B cell (primary cell): ENCODE measurements around the gene ARHGDIA. TPM values are rescaled to one million over a fixed set of nuclear protein-coding genes. Genes with fewer than 3 reads are reported as not detected.
A peak's percentile ranks its signal among the peaks of the same experiment; 100 is the strongest.

ENCODE experiments used
- ATAC-seq: fragments of 200-7000 bp; cut with Tn5 transposase; one replicate; pipeline ENCODE4 v1.10.0; 2021; ENCODE audit warnings: low read depth, mild to moderate bottlenecking, moderate number of reproducible peaks, moderate library complexity
- CTCF ChIA-PET: fragments of 350-600 bp; sonication (Branson Sonifier 250); formaldehyde crosslinking; loops from one replicate; lab custom pipeline; 2021; ENCODE audit warnings: antibody characterized with exemption, inconsistent platforms; lab: Charles Lee
- POLR2A ChIA-PET: fragments of 350-600 bp; sonication (Branson Sonifier 250); formaldehyde crosslinking; loops from one replicate; lab custom pipeline; 2021; ENCODE audit warnings: antibody characterized with exemption; lab: Charles Lee
- DNase-seq: peaks from one replicate; pipeline ENCODE4 v3.0.0; 2013
- H2AFZ ChIP-seq: 2 replicates; pipeline ENCODE4 v1.6.1; 2012; ENCODE audit warnings: mild to moderate bottlenecking, low read depth, low read length; ENCODE audit not compliant: insufficient read depth, poor library complexity, severe bottlenecking
- H3K27ac ChIP-seq, 2 donors: 1 replicate in 1 of 2; 2 replicates in 1 of 2; pipeline ENCODE4 v1.5.1; 2012 to 2013; ENCODE audit warnings: low read length in 2 of 2, mild to moderate bottlenecking in 2 of 2, moderate library complexity in 1 of 2
- H3K27me3 ChIP-seq, 4 experiments: fragments of 200-600 bp in 1 of 4; sonication (generic) in 1 of 4; replicated peaks in 1 of 4; 1 replicate in 2 of 4; 2 replicates in 2 of 4; pipeline versions ENCODE4 v1.6.1 to v1.7.0; 2013 to 2016; ENCODE audit warnings: low read length in 3 of 4, mild to moderate bottlenecking in 2 of 4, mixed read lengths in 1 of 4, moderate library complexity in 1 of 4; ENCODE audit not compliant: insufficient read depth in 4 of 4, control insufficient read depth in 3 of 4; ENCODE audit errors: control extremely low read depth in 1 of 4
- H3K36me3 ChIP-seq, 2 experiments: replicated peaks in 1 of 2; 1 replicate in 1 of 2; 2 replicates in 1 of 2; pipeline versions ENCODE4 v1.6.1 to v1.7.1; 2013; ENCODE audit warnings: low read length in 1 of 2; ENCODE audit not compliant: insufficient read depth in 2 of 2, control insufficient read depth in 1 of 2; ENCODE audit errors: control extremely low read depth in 1 of 2, extremely low read depth in 1 of 2
- H3K4me1 ChIP-seq, 2 donors: fragments of 200-600 bp in 1 of 2; sonication (generic) in 1 of 2; 1 replicate in 1 of 2; 2 replicates in 1 of 2; pipeline versions ENCODE4 v1.5.1 to v1.6.1; 2013 to 2017; ENCODE audit warnings: low read length in 2 of 2; ENCODE audit not compliant: control insufficient read depth in 2 of 2, insufficient read depth in 2 of 2
- H3K4me2 ChIP-seq: replicated peaks from 2 replicates; pipeline ENCODE3; 2012; ENCODE audit warnings: mild to moderate bottlenecking, low read depth, low read length; ENCODE audit not compliant: poor library complexity, severe bottlenecking
- H3K4me3 ChIP-seq, 5 experiments: fragments of 200-600 bp in 1 of 5; sonication (generic) in 1 of 5; 1 replicate in 3 of 5; 2 replicates in 2 of 5; pipeline versions ENCODE4 v1.5.1 to v1.7.0; 2011 to 2016; ENCODE audit warnings: low read length in 4 of 5, mild to moderate bottlenecking in 4 of 5, low read depth in 2 of 5, control low read depth in 1 of 5, moderate library complexity in 1 of 5; ENCODE audit not compliant: insufficient read depth in 1 of 5; ENCODE audit errors: control extremely low read depth in 1 of 5, extremely low read depth in 1 of 5
- H3K79me2 ChIP-seq: fragments of 200-600 bp; sonication (generic); one replicate; pipeline ENCODE4 v1.6.0; 2016; ENCODE audit warnings: low read length; ENCODE audit not compliant: control insufficient read depth, insufficient read depth
- H3K9ac ChIP-seq: fragments of 200-600 bp; sonication (generic); 2 replicates; pipeline ENCODE4 v1.6.1; 2017; ENCODE audit warnings: mild to moderate bottlenecking, low read length, moderate library complexity
- H3K9me3 ChIP-seq, 3 donors: one replicate each; pipeline versions ENCODE4 v1.6.1 to v1.7.1; 2013; ENCODE audit warnings: low read length in 2 of 3; ENCODE audit not compliant: control insufficient read depth in 2 of 3, insufficient read depth in 1 of 3; ENCODE audit errors: control extremely low read depth in 1 of 3
- H4K20me1 ChIP-seq: 2 replicates; pipeline ENCODE4 v1.6.0; 2012; ENCODE audit warnings: mild to moderate bottlenecking, low read length; ENCODE audit not compliant: insufficient read depth, control insufficient read depth, poor library complexity, severe bottlenecking
- H3K27ac Mint-ChIP-seq: one replicate; pipeline ENCODE4 v1.8.0; 2021; ENCODE audit warnings: mixed read lengths
- H3K27me3 Mint-ChIP-seq: one replicate; pipeline ENCODE4 v1.8.0; 2021; ENCODE audit warnings: mixed read lengths
- H3K4me1 Mint-ChIP-seq: one replicate; pipeline ENCODE4 v1.8.0; 2021; ENCODE audit warnings: mixed read lengths
- H3K4me3 Mint-ChIP-seq: one replicate; pipeline ENCODE4 v1.8.0; 2021; ENCODE audit warnings: mixed read lengths
- H3K9me3 Mint-ChIP-seq: one replicate; pipeline ENCODE4 v1.8.0; 2022; ENCODE audit warnings: mixed read lengths; ENCODE audit not compliant: insufficient read depth
- EZH2 ChIP-seq: IDR thresholded peaks from 2 replicates; pipeline ENCODE4 v1.6.1; 2012; ENCODE audit warnings: borderline replicate concordance, low read depth, mild to moderate bottlenecking, moderate library complexity, low read length; ENCODE audit not compliant: insufficient read depth, poor library complexity, severe bottlenecking
- WGBS: methylation state at CpG from one replicate; pipeline ENCODE4 v1.1.5; 2013; ENCODE audit warnings: missing lambda C conversion rate; ENCODE audit not compliant: insufficient coverage; 5-methylcytosine and 5-hydroxymethylcytosine counted together
- intact Hi-C: fragments of 100-400 bp; cut with micrococcal nuclease; formaldehyde crosslinking; loops from one replicate; pipeline ENCODE4 v1.10.0; 2022
- polyA plus RNA-seq: library from polyadenylated mRNA; depleted of rRNA; stranded (reverse); fragments of >200 nt; gene quantifications from 2 replicates; pipeline ENCODE4 v1.2.3, GENCODE V29; 2012
- total RNA-seq, 2 donors: library from RNA; stranded (reverse); fragments of 120-200 nt in 1 of 2; gene quantifications; 1 replicate in 1 of 2; 2 replicates in 1 of 2; pipeline versions ENCODE4 v1.2.3 to v1.2.4, GENCODE V29; 2013 to 2022
- TF ChIP-seq, protein P1 (sequence below): fragments of 200-600 bp; IDR thresholded peaks from one replicate; pipeline ENCODE4 v1.8.0; 2022; ENCODE audit warnings: antibody characterized with exemption, mild to moderate bottlenecking

The ARHGDIA gene
- total and polyA plus RNA-seq, 2 donors (not counting 1 experiment from before 2014, with no cell fraction given), result 262 to 510 TPM

DNA sequence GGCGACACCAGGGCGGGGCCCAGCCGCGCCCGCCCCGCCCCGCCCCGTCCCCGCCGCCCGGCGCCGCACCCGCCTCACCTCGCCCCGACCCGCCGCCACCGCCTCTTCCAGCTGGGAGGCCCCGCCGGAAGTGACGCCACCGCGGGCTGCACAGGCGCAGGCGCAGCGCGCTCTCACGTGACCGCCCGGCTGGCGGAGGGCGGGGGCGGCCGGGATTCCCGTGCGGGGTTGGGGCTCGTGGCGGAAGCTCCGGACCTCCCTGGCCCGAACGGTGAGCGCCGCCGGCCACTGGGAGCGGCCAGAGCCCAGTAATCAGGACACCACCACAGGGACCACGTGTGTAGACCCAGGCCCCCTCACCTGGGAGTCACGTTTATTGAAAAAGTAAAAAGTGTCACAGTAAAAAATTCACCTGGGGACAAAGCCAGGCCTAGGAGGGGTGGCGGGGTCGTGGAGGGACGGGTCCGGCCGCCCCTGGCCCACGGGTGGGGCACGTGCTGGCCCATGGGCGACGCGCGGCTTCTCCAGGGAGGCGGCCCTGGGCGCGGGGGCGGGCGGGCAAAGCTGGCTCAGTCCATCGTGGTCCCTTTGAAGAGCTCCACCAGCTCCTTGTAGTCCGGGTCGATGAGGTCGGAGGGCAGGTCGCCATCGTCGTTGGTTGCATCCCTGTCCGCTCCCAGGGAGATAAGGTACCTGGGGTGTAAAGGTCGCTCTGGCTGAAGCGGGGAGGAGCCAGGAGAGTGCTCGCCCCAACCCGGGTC, 37.8 kb downstream of the ARHGDIA start, which contains the start of gene MCRIP1:
MCRIP1 (minus strand) TSS at position 132 of the 761 bp plus-strand sequence. CDS start 8,785 bp downstream, outside the sequence.
- peak within 1 kb of the TSS; percentile 85 to 98 for H3K27ac ChIP-seq
- H4K20me1 ChIP-seq, result peaks cover 37% of the 10 kb centered on the region
- TF ChIP-seq, protein P1, sequence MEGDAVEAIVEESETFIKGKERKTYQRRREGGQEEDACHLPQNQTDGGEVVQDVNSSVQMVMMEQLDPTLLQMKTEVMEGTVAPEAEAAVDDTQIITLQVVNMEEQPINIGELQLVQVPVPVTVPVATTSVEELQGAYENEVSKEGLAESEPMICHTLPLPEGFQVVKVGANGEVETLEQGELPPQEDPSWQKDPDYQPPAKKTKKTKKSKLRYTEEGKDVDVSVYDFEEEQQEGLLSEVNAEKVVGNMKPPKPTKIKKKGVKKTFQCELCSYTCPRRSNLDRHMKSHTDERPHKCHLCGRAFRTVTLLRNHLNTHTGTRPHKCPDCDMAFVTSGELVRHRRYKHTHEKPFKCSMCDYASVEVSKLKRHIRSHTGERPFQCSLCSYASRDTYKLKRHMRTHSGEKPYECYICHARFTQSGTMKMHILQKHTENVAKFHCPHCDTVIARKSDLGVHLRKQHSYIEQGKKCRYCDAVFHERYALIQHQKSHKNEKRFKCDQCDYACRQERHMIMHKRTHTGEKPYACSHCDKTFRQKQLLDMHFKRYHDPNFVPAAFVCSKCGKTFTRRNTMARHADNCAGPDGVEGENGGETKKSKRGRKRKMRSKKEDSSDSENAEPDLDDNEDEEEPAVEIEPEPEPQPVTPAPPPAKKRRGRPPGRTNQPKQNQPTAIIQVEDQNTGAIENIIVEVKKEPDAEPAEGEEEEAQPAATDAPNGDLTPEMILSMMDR, result no peak
- TF ChIP-seq EZH2, result no peak
- no peaks in the 10 kb centered on the region for H3K9me3 Mint-ChIP-seq
- intact Hi-C loops, result loop anchor here (1.0 to 5.0 kb wide), 5 partner anchors 27 to 130 kb away; partner anchors contain the start of genes ALYREF, ANAPC11, ARHGDIA and MAFG
- H3K27me3 ChIP-seq, result no peaks in the 10 kb centered on the region
- H3K36me3 ChIP-seq, result peaks cover 0 to 3% of the 10 kb centered on the region in 2 experiments
- peak within 1 kb of the TSS; percentile 21 to 80 (median 78) for H3K4me3 ChIP-seq
- ATAC-seq (peak; percentile 85), DNase-seq (peak; percentile 96)
- CTCF ChIA-PET, result interaction anchor here (0.9 to 1.6 kb wide), 2 partner anchors 37 to 98 kb away, joined by 3 to 4 read pairs; no protein-coding TSS in a partner anchor
- peaks cover 27% of the 10 kb centered on the region for H3K79me2 ChIP-seq
- no peaks in the 10 kb centered on the region for H3K27me3 Mint-ChIP-seq
- peak within 1 kb of the TSS; percentile 83 for H2AFZ ChIP-seq
- peak within 1 kb of the TSS; percentile 95 for H3K27ac Mint-ChIP-seq
- H3K4me1 ChIP-seq, result peaks cover 18 to 20% of the 10 kb centered on the region in 2 donors
- H3K4me2 ChIP-seq, result peak within 1 kb of the TSS; percentile 96
- peak within 1 kb of the TSS; percentile 97 for H3K4me3 Mint-ChIP-seq
- 4% methylated on average over 76 of the region's 76 CpGs for WGBS
- peaks cover 23% of the 10 kb centered on the region for H3K4me1 Mint-ChIP-seq
- POLR2A ChIA-PET, result interaction anchor here (0.6 to 1.8 kb wide), 7 partner anchors 15 to 265 kb away, joined by 3 to 9 read pairs (median 6); partner anchors contain the start of genes MRPL12 and P4HB
- H3K9me3 ChIP-seq, result no peaks in the 10 kb centered on the region
- peak within 1 kb of the TSS; percentile 91 for H3K9ac ChIP-seq
